GM19455 (cell line): ENCODE measurements around the gene MEF2D.

Source experiments
- ATAC-seq: cut with Tn5 transposase; IDR thresholded peaks from one replicate; pipeline ENCODE4 v1.9.1; 2021; ENCODE audit not compliant: unreplicated experiment

Gene MEF2D

DNA sequence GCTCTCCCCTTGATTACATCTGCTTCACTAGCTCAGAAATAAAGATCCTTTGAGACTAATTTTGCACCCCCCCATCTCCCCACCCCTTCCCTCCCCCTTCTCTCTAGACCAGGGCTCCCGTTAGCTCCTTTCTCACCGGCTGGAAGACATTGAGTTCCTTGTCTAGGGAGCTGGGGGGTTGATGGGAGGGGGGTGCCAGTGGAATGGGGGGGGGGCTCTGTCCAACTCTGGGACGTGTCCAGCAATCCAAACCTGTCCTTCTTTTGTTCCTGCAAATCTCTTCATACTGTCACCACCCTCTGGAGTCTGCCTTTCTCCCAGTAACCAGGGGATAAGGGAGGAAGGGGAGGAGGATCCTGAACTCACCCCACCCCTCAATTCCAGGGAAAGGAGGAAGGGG, 69.7 kb downstream of the MEF2D start:
- ATAC-seq, result no peak

DNA sequence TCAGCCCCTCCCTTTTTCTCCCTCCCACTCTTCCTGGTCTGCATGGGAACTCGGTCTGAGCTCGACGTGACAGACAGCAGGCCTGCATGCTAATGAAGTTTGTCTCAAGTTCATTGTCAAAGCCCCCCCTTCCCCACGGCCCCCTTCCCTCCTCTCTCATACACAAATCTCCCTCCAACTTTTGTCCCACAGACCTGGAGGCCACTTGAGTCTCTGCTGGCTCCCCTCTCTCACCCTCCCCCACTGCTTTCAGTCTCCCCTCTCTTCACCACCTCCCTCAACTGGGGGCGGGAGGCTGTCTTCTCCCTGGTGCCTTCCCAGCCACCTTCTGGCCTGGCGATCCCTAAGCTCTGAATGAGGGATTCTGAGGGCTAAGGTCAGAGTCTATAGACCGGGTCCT, 70.3 kb downstream of the MEF2D start:
- no peak for ATAC-seq

- ATAC-seq, result no peak
Measured at GRCh38 chr1:156429313-156430060, 71.1 kb downstream of the MEF2D start.

- no peak for ATAC-seq
Measured at GRCh38 chr1:156428746-156429288, 71.8 kb downstream of the MEF2D start.

DNA sequence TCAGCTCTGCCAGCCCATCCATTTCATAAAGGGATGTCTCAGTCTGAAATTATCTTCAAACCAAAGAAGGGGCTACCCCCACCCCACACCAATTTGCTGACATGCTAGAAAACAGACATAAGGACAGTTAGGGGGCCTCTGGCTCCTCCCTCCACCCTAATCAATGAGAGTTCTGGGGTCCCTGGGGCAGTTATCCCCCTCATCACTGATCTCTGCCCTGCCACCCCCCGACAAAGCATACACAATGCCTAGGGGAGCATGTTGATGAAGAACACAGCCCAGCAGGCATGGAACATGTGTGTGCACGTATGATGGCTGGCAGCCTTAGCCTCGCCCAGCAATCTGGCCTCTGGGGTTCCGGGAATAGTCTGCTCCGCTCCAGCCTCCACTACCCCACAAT, 72.6 kb downstream of the MEF2D start:
- ATAC-seq, result no peak

GRCh38 chr1:156425943-156426342, 74.6 kb downstream of the MEF2D start:
- ATAC-seq, result no peak

DNA sequence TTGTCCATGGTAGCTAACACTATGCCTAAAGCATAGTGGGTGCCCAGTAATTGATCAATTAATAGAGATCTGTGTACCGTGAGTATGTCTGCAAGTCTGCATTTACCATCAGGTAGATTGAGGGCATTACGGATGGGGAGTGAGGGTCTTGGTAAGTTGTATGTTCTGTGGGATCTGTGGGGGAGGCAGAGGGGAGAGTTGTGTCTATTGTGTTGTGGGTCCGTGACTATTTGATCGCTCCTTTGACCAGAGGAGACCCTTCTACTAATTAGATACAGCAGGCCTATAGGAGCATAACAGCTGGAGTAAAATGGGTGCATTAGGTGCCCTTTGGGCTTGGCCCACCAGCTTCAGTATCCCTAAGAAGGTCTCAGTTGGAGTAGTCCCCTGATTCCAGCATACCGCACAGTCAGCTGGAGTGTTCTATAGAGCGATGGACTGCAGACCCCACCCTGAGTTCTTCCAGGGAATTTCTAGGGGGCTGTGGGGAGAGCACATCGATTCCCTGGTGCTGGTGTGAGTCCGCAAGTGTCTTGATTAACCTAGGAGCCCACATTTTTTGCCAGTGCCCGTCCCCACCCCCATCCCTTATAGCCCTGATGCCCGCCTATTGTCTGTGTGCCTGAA, 75.7 kb downstream of the MEF2D start:
- no peak for ATAC-seq

DNA sequence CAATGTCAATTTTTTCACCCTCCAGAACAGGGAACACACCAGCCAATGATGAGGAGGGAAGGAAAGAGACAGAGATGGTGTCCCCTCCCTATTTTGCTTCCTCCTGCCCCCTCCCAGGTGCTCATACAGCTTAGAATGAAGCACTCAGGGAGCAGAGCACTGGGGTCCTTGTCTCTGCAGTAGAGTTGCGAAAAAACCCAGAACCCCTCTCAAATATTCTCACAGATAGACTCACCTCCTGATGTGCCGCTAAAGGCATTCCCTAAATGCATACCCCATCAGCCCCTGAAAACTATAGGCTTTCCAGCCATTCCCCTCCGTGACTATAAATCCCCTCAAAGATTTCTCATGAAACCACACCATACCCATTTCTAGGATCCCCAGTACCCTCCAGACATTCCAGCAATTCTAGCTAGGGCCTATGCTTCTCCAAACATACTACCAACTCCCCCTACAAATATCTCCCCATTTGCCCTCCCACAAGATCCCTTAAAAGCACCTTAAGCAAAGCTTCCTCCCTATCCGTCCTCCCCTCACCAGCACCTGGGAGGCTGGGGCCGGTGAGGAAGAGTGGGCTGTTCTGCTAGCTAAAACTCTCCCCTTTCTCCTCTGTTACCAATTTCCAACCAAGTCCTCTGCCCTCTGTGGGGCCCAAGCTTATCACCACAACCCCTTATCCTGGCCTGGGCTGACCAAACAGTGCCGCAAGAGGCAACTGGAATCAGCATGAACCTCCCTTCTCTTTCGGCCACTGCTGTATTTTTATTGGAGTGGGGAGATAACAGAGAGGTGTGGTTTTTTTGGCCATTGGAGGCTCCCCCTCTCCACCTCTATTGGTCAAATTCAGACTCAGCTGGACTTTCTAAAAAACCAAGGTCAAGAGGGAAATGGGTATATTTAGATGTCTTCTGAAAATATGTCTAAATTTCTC, 76.9 kb downstream of the MEF2D start:
- no peak for ATAC-seq

- no peak for ATAC-seq
Measured at GRCh38 chr1:156422602-156423091, 77.9 kb downstream of the MEF2D start.

DNA sequence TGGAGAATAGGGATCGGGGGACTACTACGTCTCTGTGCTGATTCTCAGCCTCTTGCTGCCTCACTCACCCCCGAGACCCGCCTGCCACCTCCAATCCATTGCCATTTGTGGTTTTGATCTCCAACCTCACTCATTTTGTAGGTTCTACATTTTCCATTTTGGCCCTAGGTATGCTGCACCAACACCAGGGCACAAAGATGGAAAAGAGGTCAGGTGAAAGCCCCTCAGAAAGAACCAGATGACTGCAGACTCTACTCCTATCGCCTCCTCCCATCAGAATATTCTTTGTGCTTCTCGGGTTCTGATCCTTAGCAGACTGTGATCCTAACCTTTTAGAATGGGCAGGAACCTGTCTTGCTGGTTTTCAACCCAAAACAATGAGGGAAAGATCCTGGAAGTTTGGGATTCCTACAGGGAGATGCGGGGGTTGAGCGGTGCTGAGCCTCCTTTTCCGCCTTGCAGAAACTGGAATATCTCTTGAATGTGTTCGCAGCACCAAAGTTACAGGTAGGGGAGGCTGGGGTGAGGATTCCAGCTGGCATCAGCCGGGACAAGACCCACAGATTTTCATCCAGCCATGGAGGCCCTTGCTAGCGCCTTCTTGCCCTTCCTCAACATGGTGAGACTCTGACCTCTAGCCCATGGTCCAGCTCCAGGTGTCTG, 78.5 kb downstream of the MEF2D start:
- ATAC-seq, result no peak

DNA sequence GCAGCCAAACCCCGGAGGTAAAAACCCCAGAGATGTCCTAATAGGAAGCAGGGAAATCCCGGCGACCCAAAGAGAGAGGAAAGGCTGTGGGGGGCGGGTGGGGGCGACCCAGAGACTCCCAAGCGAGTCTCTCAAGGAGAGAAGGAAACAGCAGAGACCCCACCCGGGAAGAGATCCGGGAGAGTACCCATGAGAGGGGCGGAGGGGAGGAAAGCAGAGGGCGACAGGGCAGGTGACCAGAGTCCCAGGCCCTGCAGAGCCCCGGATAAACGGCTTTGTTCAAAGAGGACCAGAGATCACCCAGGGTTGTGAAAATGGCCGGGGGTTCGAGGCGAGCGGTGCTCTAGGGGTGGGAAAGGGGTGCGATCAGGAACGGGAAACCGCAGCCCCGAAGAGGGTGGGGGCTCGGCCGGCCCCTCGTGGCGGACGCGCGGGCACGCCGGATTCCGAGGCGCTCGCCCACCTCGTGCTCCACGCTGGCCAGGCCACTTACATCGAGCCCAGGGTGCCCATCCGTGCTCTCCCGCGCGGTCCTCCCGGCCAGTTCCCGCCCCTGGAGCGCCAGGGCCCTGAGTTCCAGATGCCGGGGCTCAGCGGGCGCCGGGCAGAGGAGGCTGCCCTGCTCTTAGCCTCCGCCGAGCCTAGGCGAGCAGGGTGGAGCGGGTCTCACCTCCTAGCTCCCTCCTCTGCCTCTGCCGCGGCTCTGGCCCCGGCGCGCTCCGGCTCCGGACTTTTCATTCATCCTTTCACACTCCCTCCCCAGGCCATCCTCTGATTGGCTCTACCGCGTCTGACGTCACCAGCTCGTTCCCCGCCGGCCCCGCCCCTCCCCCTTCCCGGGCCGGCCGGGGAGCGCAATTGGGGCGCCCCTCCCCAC, 79.3 kb downstream of the MEF2D start:
- peak; percentile 79 for ATAC-seq

DNA sequence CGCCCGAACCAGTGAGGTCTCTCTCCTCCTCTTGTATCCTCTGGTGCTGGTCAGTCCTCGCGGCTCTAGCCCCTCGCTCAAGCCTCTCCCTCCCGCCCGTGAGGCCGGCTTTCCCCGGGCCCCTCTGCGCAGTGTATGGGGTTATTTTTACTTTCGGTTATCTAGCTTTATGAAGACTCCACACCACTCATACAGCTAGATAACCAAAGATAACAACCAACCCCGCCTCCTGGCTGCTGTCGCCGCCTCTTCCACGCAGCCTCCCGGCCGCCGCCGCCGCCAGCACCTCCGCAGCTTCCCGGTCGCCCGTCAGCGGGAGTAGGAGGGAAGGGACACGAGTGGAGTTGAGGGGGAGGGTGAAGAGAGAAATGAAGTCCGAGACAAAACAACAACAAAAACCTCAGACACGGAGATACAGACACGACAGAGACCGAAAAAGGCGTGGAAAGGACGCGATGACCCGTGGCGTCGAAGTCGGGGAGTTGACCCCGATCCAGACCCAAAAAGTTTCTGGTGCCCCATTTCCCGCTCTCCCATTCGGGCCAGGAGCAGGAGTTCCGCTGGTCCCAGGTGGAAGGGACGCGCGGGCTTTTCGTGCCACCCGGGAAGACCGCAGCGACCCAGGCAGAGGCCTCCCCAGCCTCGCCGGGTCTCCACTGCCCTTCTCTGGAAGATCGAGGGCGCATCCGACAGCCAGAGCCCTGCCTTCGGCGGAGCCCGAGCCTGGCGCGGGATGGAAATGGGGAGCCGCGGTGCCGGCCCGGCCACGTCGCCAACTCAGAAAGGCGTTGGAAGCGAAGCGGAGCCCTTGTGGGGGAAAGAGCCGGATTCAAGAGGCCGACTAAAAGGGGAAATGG, 80.1 kb downstream of the MEF2D start:
- ATAC-seq, result no peak

DNA sequence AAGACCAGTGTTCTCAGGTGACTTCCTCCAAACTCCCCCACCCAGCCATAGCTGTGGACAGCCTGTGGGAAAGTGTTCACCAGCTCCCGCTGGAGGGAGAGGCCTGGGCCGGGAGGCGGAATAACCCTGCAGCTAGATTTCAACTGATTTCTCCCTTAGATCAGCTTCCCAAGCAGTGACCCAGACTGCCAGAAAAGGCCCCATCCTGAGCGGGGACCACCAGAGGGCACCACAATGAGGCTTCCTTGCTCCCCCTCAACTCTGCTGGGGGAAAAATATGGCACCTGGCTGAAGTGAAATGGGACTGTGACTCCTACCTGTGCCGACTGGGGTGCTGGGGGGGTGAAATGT, 80.7 kb downstream of the MEF2D start:
- no peak for ATAC-seq

GRCh38 chr1:156418416-156419070, 82.0 kb downstream of the MEF2D start:
- no peak for ATAC-seq

GRCh38 chr1:156417401-156418020, 83.1 kb downstream of the MEF2D start:
- no peak for ATAC-seq

DNA sequence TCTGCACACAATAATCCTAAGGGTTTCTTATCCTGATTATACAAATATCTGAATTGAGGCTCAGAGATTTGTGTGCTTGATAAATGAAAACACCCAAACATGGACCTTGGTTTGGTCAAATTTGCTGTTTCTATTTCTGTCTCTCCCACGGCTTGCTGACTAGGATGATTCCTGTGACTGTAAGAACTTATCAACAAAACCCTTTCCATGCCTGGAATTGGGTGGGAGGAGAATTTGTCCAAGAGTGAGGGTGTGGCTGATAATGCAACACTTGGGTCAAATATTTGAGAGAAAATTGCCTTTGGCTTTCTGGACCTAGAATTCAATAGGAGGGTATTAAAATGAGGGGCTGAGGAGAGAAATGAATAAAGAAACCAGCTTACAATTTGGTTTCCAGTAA, 83.6 kb downstream of the MEF2D start:
- ATAC-seq, result no peak

DNA sequence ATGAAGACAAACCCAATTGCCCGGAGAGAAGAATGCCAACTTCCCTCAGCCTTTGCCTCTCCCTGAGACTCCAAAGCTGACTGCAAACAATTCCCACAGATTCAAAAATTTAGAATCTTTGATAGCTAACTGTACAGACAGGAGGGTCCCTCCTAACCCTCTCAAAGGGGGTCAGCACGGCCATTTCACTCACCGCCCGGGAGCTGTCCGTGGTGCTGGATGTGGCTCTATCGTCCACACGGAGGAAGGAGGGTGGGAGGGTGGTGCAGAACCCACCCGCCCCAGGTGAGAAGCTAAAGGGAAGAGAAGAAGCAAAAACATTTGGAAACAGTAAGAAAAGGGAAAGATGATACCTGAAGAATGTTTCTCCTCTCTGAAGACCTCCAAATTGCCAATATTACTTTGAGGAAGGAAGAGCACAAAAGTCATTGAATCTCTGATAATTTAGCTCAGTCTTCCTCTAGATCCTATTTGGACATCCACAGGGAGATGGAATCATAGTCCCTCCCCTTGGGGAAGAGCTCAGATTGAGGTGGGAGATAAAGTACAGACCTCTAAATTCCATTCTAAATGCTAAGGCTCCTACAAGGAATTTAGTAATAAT, 86.0 kb downstream of the MEF2D start:
- ATAC-seq, result no peak
